Nucleus accumbens (tissue), 56 donors: ENCODE measurements around the gene AADACL4.

Experiments
- DNase-seq, 56 donors: peaks; one replicate each; lab custom pipeline; 2025; lab: John Stamatoyannopoulos, UW

The AADACL4 gene

DNA sequence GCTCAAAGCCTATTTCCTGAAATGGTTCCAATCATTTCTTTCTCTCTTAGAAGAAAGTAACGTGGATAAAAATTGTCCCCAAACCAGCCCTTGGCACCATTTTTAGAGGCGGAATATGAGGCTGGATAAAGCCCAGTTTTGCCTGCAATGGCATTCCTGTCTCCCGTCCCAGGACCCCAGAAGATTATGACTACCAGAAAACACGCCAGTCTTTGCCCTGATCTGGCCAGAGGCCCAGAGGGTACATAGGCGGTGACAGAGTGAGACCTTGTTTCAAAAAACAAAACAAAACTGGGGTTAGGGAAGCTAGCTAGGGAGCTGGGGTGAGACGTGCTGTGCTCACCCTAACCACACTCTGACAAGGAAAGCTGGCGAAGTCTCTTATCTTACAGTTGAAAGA, at the start of gene AADACL4:
Gene AADACL4, plus strand, starts transcription at position 301 of the 400 bp plus-strand sequence. CDS start 462 bp downstream, outside the sequence.
- DNase-seq = no peak

DNA sequence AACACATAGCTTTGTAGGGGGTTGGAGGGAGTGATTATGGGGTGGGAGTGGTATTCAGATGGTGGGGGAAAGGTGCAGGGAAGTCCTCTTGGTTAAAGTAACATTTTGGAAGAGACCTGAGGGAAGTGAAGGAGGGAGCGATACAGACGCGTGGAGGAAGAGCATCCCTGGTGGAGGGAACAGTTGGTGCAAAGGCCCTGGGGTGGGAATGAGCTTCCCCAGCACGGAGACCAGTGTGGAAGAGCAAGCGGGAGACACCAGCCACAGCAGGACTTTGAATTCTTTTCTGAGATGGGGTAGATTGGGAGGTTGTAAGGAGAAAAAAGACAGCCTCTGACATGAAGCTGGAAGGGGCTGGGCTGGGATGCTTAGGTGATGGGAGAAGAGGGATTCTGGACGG, 49.4 kb upstream of the AADACL4 start:
- no peak for DNase-seq

DNA sequence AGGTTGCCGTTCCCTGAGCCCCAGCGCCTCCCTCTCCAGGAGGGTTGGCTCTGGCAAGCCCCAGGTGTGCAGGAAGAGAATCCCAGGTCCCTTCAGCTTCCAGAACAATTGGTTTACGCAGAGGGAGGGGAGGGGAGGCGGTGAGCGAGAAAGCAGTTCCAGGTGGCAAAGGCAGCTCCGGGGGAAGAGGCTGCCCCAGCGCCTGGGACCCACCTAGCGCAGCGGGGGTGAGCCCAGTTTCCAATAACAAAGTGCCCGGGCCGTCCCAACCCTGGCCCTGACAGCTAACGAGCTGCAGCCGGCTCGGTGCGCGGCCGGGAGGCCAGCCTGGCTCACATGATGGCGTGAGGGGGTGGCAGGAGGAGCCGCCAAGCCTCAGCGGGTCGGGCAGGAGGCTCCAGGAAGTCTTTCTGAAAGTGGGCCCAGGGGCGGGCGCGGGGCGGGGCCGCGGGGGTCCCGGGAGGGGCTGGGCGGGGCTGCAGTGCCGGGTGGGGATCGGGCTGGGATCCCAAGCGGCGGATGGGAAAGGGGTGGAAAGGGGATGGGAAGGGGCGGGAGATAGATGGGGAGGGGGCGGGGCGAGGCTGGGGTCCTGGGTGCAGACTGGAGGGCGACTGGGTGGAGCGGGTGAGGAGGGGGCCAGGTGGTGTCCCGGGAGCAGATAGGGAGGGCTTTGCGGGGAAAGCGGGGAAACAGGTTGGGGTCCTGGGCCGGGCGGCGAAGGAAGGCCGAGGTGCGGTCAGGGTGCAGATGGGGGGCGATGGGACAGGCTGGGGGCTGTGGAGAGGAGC, 48.7 kb upstream of the AADACL4 start:
- peak in 37 of 56 donors; percentile 12 to 76 (median 37) for DNase-seq

- peak in 3 of 56 donors; percentile 22 to 46 (median 42) for DNase-seq
Observed at GRCh38 chr1:12595757-12596006, 48.2 kb upstream of the AADACL4 start.

DNA sequence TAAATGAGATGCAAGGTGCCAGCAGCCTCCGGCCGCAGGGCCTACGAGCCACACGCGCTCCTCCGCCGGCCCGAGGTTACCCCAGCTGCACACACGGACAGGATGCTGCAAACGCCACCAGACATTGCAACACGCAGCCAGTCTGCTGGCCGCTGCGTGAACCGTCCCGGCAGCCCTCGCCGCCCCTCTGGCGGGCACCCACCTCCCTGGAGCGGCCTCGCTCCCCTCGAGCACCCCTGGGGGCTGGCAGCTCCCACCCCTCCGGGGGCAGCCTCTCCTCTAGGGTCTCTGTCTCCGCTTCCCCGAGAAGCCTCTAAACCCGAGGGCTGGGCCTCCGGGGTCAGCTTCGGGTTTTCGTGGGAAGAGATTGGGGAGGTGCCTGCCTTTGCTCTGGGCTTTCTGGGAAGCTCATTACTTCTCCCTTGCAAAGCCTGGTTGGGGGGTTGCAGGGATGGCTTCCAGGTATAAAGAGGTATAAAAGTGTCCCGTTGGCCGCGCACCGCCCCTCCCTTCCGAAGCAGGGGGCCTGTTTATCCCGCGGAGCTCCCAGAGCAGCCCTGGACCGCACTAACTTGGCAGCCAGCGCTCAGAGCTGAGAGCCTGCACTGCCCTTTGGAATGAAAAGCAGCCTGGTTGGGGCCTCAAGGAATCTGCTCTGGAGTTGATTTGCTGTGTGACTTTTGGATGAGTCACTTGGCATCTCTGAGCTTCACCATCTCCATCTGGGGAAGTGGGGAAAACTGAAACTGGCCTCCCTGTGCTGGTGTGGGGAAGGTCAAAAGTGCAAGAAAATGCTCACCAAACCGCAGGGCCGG, 47.7 kb upstream of the AADACL4 start:
- peak in 42 of 56 donors; percentile 16 to 75 (median 45) for DNase-seq

DNA sequence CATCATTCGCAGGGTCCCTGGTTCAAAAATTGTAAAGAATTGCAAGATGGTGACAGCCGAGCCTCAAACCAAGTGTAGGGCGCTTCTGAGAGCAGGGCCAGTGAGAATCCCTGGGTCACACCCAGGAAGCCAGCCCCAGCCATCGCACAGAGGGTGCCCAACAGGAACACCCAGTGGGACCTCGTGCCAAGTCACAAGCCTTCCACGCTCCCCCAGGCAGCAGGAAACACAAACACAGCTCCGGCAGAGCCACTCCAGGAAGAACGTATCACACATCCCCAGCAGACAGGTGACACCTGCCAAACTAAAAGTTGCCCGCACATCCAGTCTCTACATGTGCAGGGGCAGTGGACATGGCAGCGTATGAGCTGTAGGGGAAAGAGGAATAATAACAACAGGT, 46.1 kb upstream of the AADACL4 start:
- DNase-seq = peak in 3 of 56 donors; percentile 16 to 32 (median 17)

DNA sequence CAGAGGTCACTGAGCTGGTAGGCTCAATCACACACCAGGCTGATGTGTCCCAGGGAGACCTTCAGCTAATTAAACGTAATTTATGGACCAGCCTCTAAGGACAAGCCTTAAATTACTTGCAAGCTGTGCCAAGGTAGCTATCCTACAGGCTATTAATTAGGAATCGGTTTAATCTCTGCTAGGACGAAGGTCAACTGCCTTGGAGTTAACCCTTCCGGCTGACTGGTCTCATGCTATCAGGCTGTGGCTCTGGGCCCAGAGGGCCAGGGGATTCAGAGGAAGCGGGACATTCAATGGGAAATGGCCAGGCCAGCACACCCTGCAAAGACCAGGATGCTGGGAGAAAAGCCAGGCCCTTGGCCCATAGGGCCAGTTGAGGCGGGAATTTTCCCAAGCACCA, 44.9 kb upstream of the AADACL4 start:
- DNase-seq = no peak

DNA sequence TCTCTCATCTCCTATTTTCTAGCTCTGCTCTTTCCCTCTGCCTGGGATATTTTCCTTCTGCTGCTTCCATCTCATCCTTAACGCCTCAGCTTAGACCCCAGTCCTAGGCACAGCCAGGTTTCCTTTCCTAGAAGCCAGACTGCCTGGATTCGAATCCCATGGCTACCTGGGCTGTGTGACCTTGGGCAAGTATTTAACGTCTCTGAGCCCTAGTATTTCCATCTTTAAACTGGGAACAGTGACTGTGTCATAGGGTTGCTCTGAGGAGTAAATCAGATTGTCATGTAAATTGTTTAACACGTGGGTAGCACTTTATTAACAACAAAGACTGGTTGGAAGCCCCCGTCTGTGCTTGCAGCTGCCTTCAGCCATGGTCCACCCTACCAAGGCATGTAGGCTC, 44.2 kb upstream of the AADACL4 start:
- no peak for DNase-seq

DNA sequence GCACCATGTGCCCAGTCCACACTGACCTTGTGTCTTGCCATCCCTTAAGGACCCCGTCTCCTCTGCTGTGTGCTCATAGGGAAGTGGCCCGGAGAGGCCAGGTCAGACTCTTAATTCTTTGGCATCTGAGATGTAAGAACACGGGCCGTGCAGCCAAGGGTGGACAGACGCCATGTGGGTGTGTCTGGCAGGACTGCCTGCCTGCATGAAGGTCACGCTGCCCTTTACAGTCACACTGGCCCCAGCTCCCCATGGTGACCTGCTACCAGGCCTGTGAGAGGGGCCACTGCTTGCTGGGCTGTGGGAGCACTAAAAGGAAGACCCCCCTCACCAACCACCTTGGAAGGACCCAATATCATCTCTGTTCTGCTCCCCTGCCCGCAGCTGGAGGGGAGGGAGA, 43.5 kb upstream of the AADACL4 start:
- peak in 9 of 56 donors; percentile 15 to 36 (median 24) for DNase-seq

- no peak for DNase-seq
Observed at GRCh38 chr1:12600880-12601633, 42.8 kb upstream of the AADACL4 start.

DNA sequence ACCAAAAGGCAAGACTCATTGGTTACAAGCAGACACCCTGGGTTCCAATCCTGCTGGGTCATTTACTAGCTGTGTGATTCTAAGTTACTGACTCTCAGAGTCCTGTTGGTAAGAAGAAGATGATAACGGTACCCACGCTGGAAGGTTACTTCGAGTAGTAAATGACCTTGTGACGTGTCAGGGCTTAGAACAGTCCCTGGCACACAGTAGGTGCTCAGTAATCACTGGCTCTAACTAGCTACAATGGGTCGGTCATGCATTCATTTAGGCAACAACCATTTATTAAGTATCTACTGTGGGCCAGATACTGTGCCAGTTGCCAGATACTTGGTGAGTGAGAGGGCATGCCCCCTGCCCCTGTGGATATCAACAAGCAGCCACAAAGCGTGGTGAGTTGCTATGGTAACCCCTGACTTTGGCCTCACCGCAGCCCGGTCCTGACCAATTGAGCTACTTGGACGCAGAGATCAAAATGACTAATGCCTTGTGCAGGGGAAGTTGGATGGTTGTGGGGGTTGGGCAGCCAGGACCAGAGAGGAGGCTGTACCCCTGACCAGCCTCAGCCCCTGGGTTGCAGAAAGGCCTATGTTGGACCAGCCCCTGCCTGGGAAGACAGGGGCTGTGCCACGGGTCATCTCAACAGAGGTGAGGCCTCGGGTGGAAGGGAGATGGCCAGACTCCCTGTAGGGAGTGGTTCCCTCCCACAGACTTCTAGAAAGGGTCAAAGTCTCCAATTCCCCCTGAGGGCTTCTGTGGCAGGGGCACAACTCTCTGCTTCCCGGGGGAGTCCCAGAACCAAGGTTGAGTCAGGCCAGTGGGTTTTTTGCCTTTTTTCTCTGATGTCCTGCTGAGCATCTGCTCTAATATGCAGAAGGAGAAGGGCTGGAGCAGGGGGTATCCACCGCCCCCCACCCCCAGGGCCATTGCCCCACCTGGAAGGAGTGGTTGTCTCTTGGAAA, 41.9 kb upstream of the AADACL4 start:
- DNase-seq = peak in 3 of 56 donors; percentile 9 to 16 (median 15)

DNA sequence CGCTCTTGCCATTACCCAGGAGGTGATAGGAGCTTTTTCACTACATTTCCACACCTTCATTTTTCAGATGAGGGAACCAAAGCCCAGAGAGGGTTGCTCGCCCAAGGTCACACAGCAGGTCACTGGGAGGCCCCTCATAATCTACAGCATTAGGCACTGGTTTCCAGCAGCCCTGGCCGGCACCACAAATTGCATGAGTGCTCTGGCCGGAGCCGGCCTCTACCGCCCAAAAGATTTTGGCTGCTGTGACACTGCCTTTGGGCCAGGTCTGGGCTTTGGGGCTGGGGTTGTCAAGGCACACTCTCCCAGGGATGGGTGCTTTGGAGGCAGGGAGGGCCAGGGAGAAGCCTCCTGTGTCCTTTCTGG, 41.2 kb upstream of the AADACL4 start:
- DNase-seq = no peak

- DNase-seq = no peak
Observed at GRCh38 chr1:12603224-12603623, 40.7 kb upstream of the AADACL4 start.

- no peak for DNase-seq
Observed at GRCh38 chr1:12604114-12604874, 39.6 kb upstream of the AADACL4 start.

DNA sequence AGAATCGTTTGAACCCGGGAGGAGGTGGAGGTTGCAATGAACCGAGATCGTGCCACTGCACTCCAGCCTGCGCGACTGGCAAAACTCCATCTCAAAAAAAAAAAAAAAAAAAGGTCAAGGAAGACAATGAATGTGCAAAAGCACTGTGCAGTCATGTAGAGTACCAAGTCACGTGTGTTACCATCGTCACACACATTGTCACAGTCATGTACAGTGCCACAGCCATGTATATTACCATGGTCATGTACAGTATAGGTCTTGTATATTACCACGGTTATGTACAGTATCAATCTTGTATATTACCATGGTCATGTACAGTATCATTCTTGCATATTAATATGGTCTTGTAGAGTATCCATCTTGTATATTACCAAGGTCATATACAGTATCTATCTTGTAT, 38.9 kb upstream of the AADACL4 start:
- DNase-seq = no peak

- DNase-seq = no peak
Observed at GRCh38 chr1:12607263-12607662, 36.6 kb upstream of the AADACL4 start.

DNA sequence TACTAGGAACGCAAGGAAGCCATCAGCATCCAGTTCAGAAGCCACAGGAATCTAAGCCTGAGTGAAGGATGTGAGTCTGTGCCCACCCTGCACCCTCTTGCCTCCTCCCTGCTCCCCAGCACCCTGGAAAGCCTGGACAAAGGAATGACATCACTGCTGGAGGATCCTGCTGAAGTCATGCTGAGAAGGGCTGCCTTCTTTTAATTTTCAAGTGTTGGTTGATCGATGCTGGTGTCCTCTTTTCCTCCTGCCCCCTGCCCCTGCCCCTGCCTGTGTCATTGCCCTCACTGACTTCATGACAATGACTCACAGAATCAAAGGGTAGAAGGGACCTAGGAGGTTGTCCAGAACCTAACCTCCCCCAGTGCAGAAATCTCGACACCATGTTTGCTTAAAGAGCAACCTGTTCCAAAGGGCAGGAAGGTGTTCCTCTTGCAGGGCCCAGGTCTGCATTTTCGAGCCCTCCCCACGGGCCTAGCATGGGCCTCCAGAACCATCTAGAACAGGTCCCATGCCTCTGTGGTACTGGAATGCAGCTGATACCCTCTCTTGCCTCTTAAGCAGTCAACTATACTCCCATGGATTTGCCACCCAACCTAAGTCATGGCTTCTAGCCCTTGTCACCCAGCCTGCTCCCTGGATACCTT, 35.5 kb upstream of the AADACL4 start:
- DNase-seq = no peak

DNA sequence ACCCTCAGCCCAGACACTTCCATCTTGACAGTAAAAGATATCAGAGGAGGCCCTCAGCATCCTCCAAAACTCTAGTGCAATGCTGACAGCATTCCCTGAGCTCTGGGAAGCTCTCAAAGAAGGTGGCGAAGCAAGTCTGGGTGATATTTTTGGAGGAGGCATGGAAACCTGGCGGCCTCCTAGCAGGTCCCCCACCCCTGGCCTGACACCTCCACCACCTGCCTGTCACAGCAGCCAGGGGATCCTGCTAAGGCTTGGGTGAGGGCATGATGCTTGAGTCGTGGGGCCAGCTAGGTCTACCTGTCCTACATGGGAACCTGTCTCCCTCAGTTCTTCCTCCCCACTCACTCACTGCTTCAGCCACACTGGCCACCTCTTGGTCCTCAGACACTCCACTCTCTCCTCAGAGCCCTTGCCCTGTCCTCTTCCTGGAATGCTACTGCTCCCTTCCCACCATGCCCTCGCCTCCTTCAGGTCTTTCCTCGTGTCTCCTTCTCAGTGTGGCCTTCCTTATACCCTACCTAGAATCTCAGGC, 34.3 kb upstream of the AADACL4 start:
- no peak for DNase-seq
